HG03460 (cell line): ENCODE data around the gene FAM131B.
"Not testable (repeated sequence)": the region's sequence is repeated elsewhere in the genome, so short reads cannot be mapped to it uniquely, and the experiment has no call there.

Experiments
- ATAC-seq: cut with Tn5 transposase; IDR thresholded peaks from one replicate; pipeline ENCODE4 v1.9.1; 2021; ENCODE audit not compliant: unreplicated experiment

FAM131B gene

GRCh38 chr7:143395187-143396149 is 33.0 kb upstream of the FAM131B start:
- no peak for ATAC-seq

DNA sequence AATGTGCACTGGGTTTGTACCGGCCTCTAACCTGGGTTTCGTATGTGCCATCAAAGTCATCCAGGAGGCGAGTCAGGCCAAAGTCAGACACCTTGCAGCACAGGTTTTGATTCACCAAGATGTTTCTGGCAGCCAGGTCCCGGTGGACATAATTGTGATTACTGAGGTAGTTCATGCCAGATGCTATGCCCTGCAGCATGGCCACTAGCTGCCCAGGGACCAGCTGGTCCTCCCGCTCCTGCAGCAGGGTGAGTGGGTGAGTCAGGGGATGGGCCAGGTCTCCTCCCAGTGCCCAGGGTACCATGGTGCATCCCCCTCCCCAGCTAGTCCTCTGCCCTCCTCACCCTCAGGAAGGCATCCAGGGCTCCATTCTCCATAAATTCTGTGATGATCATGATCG is 32.3 kb upstream of the FAM131B start:
- no peak for ATAC-seq

- ATAC-seq: no peak
These were observed 31.6 kb upstream of the FAM131B start for GRCh38 chr7:143394068-143394467.

GRCh38 chr7:143393267-143394041 is 30.9 kb upstream of the FAM131B start:
- no peak for ATAC-seq

- no peak for ATAC-seq
These were observed 30.4 kb upstream of the FAM131B start for GRCh38 chr7:143392875-143393266.

DNA sequence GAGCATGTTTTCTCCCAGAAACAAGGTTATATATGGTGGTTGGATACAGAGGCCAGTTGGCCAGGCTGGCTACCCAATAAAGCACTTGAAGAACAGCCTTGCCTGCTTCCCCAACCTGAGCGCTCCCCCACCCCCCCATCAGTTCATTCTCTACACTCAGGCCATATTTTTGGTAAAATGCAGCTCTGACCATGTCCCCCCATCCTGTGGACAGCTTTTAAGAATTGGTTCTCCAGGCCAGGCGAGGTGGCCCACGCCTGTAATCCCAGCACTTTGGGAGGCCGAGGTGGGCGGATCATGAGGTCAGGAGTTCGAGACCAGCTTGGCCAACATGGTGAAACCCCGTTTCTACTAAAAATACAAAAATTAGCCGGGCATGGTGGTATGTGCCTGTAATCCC is 29.9 kb upstream of the FAM131B start:
- ATAC-seq: not testable (repeated sequence)

DNA sequence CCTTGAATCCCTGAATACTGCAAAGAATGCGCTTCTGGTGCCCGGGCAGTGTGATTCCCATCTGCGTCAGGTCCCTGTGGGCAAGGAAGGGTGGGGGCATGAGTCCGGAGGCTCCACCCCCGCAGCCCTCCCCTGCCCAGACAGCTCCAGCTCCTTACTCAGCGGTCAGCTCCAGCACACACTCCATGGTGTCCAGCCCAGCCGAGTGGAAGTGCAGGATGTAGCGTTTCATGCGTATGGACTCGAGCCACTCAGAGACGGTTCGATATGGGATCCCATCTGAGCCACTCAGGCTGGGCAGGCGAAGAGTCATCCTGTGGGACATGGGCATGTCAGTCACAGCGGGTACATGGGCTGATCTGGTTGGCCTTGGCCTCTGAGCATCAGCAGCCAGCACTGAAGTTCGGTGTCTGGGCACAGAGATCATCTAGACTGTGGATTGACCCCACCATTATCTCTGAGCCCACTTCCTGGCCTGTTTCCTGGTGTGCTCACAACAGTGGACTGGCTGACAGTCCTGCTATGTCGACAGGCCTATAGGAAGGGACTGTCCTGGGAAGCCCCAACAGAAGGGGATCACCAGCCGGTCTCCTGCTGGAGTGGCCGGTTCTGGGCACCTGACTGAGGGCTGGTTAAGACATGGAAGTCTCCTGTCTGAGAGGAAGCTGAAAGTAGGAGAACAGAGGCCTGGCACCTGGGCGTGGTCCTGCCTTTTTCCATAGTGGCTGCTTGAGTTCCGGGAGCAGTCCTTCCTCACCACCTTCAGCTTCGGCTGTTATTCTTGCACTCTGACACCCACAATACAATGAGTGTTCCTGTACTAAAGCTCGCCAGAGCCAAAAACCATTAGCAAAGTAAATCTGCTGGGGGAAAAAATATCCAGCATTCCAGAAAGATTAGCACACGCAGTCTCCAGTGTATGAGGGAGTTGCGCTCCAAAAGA is 29.2 kb upstream of the FAM131B start:
- ATAC-seq: no peak

GRCh38 chr7:143390773-143391317 is 28.3 kb upstream of the FAM131B start:
- no peak for ATAC-seq

DNA sequence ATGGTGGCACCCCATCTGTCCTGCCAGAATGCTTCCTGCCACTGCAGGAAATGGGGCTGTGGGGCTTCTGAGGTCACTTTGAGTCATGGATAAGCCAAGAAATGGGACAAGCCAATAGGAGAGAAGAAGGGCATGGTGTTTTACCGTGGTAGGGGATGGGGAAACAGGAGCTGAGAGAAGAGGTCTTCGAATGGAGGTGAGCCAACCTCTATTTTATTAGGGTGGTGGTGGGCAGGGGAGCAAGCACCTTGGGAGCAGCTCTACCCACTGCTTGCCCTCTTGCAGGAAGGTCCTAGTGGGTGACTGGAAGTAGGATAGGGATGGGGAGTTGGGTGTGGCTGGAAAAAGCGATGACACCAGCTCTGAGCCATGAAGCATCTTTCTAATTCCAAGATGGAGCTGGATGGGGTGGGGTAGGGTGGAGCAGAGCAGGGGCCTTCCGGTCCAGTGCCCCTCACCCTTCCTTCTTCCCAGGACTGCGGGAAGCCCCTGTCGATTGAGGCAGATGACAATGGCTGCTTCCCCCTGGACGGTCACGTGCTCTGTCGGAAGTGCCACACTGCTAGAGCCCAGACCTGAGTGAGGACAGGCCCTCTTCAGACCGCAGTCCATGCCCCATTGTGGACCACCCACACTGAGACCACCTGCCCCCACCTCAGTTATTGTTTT is 27.7 kb upstream of the FAM131B start:
- ATAC-seq: no peak

GRCh38 chr7:143389316-143390103 is 27.0 kb upstream of the FAM131B start:
- ATAC-seq: no peak

DNA sequence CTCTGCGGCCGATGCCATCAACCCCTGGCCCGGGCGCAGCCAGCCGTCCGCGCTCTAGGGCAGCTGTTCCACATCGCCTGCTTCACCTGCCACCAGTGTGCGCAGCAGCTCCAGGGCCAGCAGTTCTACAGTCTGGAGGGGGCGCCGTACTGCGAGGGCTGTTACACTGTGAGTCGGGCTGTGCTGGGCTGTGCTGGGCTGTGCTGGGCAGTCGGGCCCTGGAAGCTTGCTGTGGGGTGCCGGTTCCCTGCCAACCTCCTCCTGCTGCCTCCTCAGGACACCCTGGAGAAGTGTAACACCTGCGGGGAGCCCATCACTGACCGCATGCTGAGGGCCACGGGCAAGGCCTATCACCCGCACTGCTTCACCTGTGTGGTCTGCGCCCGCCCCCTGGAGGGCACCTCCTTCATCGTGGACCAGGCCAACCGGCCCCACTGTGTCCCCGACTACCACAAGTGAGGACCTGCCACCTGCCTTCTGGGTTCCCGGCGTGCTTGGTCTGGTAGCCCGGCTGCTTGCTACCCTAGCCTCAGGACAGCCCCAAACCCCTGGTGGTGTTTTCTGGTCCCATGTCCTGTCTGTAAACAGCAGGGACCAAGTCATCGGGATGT is 26.1 kb upstream of the FAM131B start:
- no peak for ATAC-seq

GRCh38 chr7:143388051-143388450 is 25.5 kb upstream of the FAM131B start:
- no peak for ATAC-seq

GRCh38 chr7:143387156-143387975 is 24.9 kb upstream of the FAM131B start:
- no peak for ATAC-seq

DNA sequence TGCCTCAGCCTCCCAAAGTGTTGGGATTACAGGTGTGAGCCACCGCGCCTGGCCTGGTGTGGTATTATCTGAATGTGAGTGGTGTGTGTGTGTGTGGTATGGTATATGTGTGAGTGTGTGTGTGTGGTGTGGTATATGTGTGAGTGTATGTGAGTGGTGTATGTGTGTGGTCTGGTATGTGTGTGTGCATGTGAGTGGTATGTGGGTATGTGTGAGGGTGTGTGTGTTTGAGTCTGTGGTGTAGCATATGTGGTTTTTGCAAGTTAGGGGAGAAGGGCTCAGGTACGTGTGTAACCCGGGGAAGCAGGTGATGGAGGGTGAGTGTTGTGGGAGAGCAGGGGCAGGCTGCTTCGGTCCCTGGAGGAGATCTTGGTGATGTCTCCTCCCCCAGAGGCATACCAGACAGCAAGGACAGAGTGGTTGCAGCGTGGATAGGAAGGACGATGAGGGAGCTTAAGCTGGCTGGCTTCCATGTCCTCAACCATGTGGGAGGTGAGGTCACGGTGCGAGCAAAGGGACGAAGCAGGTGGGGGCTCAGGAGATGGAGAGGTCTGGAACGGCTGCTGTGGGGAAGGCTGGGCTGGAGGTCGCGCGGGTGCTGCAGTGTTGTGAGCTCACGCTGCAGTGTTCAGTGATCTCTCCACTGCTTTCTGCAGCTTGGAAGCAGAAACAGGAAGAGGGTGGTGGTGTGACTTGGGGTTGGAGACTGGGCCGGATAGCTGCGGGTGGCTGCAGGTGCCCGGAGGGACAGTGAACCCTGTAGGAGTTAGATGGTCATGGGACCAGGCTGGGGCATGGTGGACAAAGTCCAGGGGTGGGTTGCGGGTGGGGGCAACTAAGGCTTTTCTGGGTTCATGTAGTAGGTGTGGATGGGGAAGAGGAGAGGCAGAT is 23.6 kb upstream of the FAM131B start:
- no peak for ATAC-seq

DNA sequence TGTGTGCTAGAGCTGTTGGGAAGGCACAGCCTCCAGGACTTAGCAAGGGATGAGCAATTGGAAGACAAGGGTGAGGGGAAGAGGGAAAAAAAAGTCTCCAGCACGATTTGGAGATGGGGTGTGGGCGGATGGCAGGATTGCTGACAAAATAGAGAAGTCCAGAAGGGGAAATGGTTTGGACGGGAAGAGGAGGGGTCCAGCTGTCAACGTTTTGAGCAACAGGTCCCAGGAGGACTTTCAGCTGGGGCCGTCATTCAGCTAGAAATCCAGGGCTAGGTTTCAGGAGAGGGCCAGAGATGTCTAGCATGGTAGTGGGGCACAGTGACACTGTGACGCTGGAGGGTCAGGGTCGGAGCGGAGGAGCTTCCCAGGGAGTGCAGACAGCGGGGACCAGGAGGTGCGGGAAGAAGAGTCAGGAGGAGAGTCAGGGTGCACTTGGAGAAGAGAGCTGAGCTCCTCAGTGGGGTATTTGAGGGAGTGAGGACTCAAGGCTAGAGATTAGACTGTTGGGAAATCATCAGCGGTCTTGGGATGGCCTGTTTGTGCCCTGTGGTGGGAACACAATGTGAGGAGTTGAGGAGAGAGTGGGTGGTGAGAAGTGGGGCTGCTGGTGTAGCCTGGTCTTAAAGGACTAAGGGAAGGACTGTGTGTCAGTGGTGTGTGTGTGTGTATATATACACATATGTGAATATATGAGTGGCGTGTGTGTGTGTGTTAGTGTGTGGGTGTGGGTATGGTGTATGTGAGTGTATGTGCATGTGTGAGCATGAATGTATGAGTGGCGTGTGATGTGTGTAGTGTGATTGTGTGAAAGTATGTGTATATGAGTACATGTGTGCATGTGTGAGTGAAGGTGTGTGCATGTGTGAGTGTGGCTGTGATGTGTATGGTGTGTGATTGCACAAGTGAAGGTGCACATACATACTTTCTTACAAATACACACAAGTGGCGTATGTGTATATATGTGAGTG is 22.4 kb upstream of the FAM131B start:
- ATAC-seq: no peak

DNA sequence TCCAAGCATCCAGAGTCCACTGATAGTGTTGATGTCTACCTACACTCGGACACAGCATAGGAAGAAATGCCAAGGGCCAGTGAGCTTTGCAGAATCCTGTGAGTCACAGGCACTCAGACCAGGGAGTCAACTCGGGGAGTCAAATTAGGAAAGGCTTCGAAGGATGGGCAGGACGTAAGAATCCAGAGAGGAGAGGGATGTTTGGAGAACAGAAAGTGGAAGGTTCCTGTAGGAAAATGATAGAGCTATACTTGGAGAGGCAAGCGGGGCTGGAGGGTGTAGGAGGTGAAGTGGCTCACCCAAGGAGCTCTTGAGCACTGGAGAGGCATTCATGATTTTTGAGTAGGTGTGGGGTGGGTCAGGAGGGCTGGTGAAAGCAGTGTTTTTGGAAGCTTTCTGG is 21.6 kb upstream of the FAM131B start:
- no peak for ATAC-seq
